Stimulated activated CD4-positive, alpha-beta T cell treated with anti-CD3 and anti-CD28 coated beads, Interleukin-2, amount 100 ng/mL, for 48 hours (primary cell): ENCODE measurements around the gene VWA5A.

Experiments
- DNase-seq, 2 donors: peaks; one replicate each; pipeline ENCODE4 v3.0.0-alpha.2; 2020

VWA5A gene

DNA sequence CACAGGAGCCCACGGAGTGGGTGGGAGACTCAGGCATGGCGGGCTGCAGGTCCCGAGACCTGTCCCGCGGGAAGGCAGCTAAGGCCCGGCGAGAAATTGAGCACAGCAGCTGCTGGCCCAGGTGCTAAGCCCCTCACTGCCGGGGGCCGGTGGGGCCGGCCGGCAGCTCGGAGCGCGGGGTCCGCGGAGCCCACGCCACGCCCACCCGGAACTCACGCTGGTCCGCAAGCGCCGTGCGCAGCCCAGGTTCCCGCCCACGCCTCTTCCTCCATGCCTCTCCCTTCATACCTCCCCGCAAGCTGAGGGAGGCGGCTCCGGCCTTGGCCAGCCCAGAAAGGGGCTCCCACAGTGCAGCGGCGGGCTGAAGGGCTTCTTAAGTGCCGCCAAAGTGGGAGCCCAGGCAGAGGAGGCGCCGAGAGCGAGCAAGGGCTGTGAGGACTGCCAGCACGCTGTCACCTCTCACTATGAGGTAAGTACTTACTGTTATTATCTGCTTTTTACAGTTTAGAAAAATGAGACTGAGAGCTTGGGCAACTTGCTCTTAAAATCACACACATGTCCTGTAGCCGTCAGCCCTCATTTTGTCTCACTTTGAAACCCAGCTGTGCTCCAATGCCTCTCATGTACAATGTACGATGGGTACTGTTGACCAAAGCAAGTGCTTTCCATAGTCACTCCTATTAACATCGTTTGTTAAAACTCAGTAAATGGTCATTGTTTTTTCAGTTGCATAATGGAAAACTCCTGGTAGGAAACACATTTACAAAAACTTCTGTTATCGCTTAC lies 55.7 kb downstream of the VWA5A start:
- no peak for DNase-seq

DNA sequence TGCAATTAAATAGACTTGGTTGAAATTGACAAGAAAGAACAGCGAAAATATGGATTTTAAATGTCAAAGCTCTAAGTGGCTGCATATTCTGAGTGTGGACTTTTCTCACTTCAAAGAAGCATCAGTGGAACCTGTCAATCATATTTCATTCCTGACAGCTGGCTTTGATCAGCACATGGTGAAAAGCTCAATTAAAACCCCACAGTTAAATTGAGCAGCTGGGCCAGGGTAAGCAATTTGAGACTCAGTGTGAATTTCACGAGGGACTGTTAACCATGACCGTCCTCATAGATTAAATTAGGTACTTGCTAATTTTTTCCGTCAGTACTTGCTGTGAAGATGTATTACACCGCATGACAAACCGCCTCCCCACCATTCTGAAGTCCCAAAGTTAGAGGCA lies 56.9 kb downstream of the VWA5A start:
- no peak for DNase-seq

DNA sequence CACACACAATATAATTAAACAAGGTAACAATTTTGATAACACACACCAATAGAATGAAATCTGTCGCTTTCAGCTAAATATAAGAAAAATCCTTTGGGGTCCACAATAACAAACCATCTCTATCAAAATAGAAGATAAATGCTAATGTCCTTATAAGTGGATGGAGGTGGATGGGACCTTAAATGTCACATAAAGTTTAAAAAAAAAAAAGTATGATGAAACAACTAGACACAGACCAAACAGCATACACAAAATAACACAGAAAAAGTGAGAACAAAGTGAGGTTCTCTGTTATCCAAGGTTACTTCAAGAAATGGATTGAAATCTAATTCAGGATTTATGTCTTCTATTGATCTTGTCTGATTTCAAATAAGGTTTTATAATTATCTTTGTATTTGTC lies 57.3 kb downstream of the VWA5A start:
- no peak for DNase-seq

DNA sequence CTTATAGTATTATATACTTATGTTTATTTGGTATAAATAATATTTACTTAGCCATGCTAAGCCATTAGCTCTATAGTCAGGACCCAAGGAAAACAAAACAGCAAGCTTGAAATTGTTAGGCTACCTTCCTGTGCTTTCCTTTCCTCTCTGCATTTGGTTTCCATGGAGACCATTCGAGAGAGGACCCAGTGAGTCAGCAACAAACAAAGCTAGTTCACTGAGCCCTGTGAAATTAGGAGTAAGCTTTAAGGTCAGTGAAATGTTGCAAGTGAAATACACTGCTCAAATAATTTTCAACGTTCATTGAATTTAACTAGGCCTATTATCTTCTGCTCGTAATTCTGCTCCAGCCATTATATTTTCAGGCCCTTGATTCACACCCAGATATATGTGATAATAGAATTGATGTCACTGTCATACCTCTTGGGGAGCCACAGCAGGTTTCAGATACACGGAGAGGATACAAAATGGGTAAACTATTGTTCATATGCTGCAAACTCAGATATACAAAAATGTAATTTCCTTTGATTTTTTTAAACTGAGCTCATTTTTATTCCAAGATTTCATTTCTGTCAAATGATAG lies 58.8 kb downstream of the VWA5A start:
- no peak for DNase-seq

DNA sequence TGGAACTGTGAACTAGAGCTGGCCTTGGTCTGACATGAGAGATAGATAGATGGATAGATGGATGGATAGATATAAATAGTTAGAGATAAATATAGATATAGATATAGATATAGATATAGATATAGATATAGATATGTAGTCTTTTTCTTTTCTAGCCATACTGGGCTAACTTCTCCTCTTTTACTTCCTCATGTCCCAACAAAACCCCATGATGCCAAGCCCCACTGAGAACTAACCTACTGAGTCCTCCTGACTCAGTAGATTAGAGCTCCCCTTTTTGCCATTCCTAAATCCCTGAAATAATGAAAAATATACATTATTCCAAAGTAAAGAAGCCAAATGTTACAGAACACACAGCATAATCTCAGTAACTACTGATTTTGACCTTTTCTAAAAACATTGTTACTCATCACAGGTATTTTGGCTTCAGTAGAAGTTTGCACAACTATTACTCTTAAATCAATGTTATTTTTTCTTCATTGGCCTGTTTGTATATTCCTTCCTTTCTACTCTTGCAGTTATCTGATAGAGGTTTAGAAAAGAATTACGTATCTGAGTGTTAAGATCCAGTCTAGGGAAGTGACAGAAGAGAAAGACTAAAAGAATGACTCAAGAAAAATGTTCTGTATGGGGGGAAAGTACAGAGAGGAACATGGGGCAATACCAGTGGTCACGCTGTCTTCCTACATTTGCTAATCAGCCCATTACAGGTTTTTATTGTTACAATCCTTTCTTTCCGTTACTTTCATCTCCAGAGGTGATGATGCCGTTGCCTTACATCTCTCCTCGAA lies 61.9 kb downstream of the VWA5A start:
- no peak for DNase-seq

DNA sequence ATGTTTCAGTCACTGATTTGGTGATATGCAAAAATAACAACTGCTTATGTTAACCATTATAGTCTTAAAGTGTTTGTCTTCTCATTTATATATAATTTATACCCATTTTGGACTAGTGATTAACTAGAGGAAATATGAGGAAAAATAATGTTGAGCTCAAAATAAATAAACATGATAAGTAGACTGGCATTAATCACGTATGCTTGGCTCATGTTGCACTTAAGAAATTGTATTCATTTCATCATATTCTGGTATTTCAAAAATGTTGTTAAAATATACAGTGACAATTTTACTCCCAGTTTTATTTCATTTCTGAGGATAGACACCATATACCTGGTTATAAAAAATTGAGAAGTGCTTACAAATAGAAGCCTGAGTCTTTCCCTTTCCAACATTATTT lies 64.1 kb downstream of the VWA5A start:
- DNase-seq, result no peak

DNA sequence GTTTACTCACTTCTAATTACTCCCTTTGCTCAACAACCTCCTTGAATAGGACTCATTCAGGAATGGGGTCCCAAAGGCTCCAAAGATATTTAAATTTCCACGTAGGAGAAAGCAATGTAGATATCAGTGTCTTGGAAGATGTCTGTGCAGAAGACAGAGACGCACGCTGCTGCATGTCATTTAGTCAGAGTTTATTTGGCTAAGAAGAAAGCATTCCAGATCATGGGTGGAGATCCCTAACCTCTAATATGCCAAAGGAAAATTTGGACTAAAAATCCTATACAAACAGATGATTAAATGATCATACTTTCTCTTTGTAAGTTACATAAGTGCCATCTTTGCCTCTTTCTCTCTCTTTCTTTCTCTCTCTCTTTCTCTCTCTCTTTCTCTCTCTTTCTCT lies 67.8 kb downstream of the VWA5A start, which contains the start of gene OR10D3:
Gene OR10D3 (plus strand): TSS at position 278 of the 400 bp plus-strand sequence. CDS start 1,925 bp downstream, outside the sequence.
- no peak for DNase-seq

DNA sequence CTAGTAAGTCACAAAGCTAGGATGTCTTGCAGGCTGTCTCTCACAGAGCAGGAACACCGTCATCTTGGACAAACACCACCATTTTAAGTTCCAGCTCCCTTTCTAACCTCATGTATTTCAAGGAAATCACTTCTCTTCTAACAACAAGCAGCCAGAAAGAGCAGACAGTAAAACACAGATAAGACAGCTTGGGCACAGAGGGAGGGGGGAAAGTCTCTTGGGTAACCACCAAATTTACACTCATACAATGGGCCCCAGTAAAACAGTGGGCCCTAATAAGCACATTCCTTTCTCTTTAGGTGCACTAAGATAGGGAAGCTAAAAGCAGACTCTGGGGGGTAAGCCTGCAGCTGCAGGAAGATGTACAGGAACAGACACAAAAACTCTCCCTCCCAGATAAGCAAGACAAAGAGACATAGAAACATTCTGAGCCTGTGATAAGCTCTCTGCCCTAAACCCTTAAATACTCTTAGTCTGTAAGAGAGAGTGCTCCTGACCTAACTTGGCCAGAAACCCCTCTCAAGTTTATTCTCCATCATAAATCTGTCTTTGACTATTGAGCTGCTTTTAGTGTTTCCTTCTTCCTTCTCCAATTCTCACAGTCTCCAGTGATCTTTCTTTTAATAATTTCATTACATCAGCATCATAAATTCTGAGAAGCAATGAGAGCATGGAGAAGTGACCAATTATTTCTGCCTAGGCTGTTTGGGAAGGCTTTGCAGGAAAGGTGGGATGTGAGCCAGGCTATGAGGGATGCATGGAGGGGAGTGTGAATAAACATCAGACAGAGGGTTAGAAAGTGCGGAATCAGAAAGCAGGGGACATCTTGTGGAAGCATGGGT lies 75.3 kb downstream of the VWA5A start:
- no peak for DNase-seq

DNA sequence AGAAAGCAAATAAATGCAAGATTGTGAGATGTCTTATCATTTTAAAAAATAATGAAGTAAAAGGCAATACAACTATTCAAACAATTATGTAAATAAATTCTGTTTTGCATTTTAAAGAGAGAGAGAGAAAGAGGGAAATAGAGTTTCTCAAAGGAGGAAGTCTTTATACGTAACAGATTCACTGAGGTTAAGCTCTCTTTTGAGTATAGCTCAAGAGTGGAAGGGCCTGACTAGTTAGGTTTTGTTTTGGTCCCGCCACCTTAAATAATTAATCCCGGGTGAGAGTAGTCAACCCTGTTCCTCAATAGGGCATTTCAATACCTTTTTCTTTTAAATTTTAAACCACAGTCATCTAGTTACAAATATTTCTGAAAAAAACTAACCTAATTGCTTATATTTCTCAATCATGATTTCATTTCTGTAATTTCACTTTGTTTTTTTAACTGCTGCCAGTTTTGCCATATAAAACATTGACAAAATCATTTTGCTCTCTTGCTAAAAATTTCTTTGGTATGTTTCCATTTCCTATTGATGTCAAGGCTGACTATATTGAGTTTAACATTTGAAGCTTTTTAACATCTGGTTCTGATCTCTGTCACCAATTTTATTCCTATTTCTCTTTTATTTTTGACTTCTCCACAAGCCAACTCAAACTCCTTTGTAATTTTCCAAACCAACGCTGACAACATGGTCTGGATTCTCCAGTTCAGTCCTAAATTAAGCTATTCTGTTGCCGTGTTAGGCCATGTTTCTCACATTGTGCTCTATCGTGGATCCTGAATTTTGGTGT lies 78.2 kb downstream of the VWA5A start:
- no peak for DNase-seq

DNA sequence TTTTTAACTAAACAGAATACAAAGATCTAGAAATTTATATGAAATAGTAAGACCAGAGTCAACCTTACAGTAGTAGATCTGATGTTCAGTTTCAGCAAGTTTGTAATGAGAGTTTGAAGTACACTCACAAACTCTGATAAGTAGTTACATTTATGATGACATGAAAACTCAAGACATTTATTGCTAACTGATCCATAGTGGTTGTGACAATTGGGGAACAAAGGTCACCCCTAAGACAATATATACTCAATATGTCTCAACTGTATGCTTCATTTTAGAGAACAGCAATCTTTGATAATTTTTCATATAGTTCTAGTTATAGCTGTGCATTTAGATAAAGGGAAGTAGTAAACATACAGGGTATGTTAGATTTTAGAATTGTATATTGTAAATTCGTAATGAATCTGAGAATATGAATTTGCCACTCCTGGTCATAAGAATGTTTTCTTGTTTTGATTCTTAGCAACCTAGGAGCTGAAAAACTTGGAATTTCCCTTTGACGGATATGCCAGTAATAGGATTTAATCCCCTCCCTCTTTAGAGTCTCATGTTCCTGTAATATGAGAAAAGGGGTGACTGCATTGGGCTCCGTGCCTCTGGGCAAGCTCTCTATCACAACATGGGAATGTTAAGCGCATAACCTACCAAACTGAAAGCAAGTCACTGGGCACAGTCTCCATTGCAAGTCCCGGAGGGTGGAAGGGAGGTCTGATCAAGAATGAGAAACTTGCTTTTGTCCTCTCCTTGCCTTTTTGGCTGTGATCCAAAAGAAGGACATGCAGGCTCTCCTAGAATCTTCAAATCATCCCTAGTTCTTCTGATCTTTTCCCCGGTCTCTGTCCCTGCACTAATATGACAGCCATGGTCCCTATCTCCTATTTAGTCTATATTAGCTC lies 79.3 kb downstream of the VWA5A start:
- no peak for DNase-seq

DNA sequence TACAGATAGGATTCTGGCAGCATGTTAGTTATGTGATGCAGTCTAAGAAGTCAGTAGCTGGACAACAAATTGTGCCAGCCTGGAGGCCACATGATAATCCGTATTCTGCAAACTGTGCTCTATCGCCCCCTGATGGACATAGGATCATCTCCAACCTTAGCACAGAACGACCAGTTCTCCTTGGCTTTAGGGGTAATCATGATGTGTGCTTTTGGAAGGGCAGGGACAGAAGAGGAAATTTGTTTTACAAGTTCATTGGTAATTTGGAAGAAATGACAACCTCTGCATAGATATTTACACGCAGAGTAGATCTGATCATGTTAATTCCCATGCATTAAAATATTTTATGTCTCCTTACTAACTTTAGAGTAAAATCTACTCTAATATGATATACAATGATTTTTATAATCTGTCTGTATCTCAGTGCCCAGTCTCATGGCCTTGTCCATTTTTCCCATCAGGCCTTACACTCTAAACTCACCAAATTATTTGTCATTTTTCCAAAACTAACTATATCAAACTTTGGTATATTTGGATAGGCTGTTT lies 80.0 kb downstream of the VWA5A start:
- DNase-seq, result peak; percentile 42 to 43
